Type B pancreatic cell (in vitro differentiated cells): ENCODE measurements around the gene SACM1L. TPM values are rescaled to one million over a fixed set of nuclear protein-coding genes. Genes with fewer than 3 reads are reported as not detected.
A peak's percentile ranks its signal among the peaks of the same experiment; 100 is the strongest.
"Not testable (repeated sequence)": the region's sequence is repeated elsewhere in the genome, so short reads cannot be mapped to it uniquely, and the experiment has no call there.

Experiments
- DNase-seq: peaks from one replicate; pipeline ENCODE4 v3.0.0; 2021; ENCODE audit warnings: mixed read lengths; ENCODE audit not compliant: unreplicated experiment; ENCODE audit errors: extremely low spot score
- H3K27ac Mint-ChIP-seq: 2 replicates; pipeline ENCODE4 v1.8.0; 2021; ENCODE audit warnings: mild to moderate bottlenecking, mixed read lengths
- H3K27me3 Mint-ChIP-seq: 2 replicates; pipeline ENCODE4 v1.8.0; 2021; ENCODE audit warnings: mixed read lengths
- H3K36me3 Mint-ChIP-seq: 2 replicates; pipeline ENCODE4 v1.8.0; 2021; ENCODE audit warnings: mixed read lengths
- H3K4me1 Mint-ChIP-seq: one replicate; pipeline ENCODE4 v1.8.0; 2021; ENCODE audit warnings: mixed read lengths; ENCODE audit not compliant: unreplicated experiment
- H3K4me3 Mint-ChIP-seq: 2 replicates; pipeline ENCODE4 v1.8.0; 2021; ENCODE audit warnings: mild to moderate bottlenecking, mixed read lengths
- H3K9me3 Mint-ChIP-seq: 2 replicates; pipeline ENCODE4 v1.8.0; 2021; ENCODE audit warnings: mixed read lengths
- total RNA-seq: library from RNA; stranded (reverse); gene quantifications from 2 replicates; pipeline ENCODE4 v1.2.1, GENCODE V29; 2021; ENCODE audit warnings: low replicate concordance
- TF ChIP-seq, protein P1 (sequence below): fragments of 200-600 bp; sonication (generic); conservative IDR thresholded peaks from 2 replicates; pipeline ENCODE4 v1.5.0; 2021; ENCODE audit warnings: antibody characterized with exemption, mild to moderate bottlenecking

The SACM1L gene
- total RNA-seq, 1 donor from 2014 or later: 51.6 TPM

DNA sequence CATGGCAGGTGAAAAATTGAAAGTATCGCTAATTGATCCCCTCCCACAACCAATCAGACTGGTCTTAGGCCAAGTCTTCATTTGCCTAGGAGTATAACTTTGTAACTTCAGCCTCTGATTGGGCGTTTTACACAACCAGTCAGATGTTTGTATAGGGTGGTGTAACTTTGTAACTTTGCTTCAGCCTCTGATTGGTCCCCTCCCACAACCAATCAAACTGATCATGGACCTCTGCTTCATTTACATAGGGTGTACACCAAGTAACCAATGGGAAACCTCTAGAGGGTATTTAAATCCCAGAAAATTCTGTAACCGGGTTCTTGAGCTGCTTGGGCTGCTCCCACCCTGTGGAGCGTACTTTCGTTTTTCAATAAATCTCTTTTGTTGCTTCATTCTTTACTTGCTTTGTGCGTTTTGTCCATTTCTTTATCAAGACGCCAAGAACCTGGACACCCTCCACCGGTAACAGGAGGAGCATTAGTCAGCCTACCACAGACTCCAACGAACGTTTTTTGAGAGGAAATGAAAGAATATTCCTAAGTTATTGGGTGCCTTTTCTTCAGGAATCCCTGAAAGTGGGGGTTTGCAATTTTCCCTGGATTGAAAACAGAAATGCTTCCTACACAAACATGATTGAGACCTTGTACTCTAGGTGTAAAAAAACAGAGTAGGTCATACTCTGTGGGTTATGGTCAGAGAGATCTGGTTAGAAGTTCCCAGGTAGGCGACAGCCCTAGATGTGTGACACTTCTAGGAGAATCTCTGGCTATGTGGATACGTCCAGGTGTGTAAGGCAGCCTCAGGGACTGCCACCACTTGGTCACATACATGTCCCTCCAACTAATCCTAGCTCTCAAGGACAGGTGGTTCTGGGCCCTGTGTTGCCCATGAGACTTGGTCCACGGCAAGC, 5.5 kb upstream of the SACM1L start:
- DNase-seq: no peak
- Mint-ChIP-seq H3K4me1 (peaks cover 1% of the 10 kb centered on the region), H3K27me3 (peaks cover 7% of the 10 kb centered on the region), H3K4me3 (no peak overlapping the region), H3K9me3 (no peaks in the 10 kb centered on the region), H3K27ac (no peak overlapping the region), H3K36me3 (peaks cover 7% of the 10 kb centered on the region)
- TF ChIP-seq, protein P1, sequence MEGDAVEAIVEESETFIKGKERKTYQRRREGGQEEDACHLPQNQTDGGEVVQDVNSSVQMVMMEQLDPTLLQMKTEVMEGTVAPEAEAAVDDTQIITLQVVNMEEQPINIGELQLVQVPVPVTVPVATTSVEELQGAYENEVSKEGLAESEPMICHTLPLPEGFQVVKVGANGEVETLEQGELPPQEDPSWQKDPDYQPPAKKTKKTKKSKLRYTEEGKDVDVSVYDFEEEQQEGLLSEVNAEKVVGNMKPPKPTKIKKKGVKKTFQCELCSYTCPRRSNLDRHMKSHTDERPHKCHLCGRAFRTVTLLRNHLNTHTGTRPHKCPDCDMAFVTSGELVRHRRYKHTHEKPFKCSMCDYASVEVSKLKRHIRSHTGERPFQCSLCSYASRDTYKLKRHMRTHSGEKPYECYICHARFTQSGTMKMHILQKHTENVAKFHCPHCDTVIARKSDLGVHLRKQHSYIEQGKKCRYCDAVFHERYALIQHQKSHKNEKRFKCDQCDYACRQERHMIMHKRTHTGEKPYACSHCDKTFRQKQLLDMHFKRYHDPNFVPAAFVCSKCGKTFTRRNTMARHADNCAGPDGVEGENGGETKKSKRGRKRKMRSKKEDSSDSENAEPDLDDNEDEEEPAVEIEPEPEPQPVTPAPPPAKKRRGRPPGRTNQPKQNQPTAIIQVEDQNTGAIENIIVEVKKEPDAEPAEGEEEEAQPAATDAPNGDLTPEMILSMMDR: no peak

DNA sequence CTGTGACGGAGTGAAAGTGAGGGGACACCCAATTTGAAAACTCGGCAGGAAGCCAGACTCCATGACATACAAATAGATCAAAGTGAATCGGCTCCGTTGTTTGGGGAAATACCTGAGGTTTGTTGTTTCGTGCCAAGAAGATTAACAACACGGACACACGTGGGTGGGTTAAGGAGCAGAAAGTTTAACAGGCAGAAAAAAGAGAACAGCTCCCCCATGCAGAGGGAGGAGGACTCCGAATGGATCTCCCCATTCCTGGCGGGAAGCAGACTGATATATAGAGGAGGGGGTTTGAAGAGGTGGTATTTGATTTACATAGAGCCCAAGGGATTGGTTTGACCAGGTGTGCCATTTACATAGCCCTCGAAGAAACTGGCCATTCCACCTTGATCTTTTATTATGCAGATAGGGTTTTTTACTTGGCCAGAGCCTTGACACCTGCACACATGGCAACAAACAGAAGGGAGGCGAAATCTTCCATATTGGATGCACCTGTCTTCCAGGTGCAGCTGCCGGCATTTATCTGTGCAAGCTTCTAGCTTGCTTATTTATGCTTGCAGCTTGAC, 4.8 kb upstream of the SACM1L start:
- H3K27ac Mint-ChIP-seq: no peak overlapping the region
- H3K27me3 Mint-ChIP-seq: peaks cover 12% of the 10 kb centered on the region
- H3K36me3 Mint-ChIP-seq: peaks cover 12% of the 10 kb centered on the region
- no peak for DNase-seq
- H3K4me3 Mint-ChIP-seq: no peak overlapping the region
- H3K4me1 Mint-ChIP-seq: peaks cover 7% of the 10 kb centered on the region
- TF ChIP-seq, protein P1: no peak
- no peaks in the 10 kb centered on the region for H3K9me3 Mint-ChIP-seq

DNA sequence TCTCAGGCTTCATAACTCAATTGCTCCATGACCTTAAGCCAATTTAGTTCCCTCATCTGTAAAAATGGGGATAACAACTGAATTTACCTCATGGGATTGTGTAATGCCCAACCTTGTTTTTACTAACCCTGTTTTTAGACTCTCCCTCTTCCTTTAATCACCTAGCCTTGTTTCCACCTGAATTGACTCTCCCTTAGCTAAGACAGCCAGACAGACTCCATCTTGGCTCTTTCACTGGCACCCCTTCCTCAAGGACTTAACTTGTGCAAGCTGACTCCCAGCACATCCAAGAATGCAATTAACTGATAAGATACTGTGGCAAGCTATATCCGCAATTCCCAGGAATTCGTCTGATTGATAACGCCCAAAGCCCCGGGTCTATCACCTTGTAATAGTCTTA, 3.5 kb upstream of the SACM1L start:
- H3K4me3 Mint-ChIP-seq, H3K27ac Mint-ChIP-seq, H3K36me3 Mint-ChIP-seq, DNase-seq, H3K9me3 Mint-ChIP-seq, H3K4me1 Mint-ChIP-seq: not testable (repeated sequence)
- H3K27me3 Mint-ChIP-seq: peaks cover 12% of the 10 kb centered on the region

DNA sequence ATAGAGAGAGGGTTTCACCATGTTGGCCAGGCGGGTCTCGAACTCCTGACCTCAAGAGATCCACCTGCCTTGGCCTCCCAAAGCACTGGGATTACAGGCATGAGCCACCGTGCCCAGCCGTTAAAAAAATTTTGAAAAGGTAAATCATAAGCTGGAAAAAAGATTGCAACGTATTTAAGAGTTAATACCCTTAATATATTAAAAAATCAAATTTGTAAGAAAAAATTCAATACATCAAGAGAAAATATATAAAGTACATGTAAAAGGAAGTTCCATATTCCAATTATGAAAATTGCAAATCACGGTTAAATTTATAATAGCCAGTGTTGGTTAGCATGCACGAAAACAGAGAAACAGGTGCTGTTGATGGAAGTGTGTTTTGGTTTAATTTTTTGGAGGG, 2.3 kb upstream of the SACM1L start:
- peak overlapping the region; percentile 27 for H3K4me3 Mint-ChIP-seq
- H3K9me3 Mint-ChIP-seq: no peaks in the 10 kb centered on the region

DNA sequence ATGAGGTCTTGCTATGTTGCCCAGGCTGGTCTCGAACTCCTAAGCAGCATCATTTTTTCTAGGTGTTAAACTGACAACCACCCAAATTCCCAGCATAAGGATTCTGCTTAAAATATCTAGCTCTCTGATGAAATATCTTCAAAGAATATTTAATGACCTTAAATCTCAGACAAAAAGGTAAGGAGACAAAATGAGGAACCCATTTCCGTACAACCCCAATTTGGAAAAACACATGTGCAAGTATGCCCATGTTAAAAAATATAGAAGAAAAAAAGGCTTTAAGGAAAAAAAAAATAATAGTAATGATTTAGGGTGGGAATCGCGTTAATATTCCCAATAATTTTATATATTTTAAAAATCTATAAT, 1.4 kb upstream of the SACM1L start:
- peaks cover 28% of the 10 kb centered on the region for H3K4me1 Mint-ChIP-seq
- H3K27ac Mint-ChIP-seq: peak overlapping the region; percentile 100
- H3K9me3 Mint-ChIP-seq: no peaks in the 10 kb centered on the region
- H3K4me3 Mint-ChIP-seq: peak overlapping the region; percentile 89
- H3K36me3 Mint-ChIP-seq: peaks cover 17% of the 10 kb centered on the region
- TF ChIP-seq, protein P1: no peak
- peaks cover 12% of the 10 kb centered on the region for H3K27me3 Mint-ChIP-seq
- no peak for DNase-seq

More for the DNA sequence above, 2.3 kb upstream of the SACM1L start:
- TF ChIP-seq, protein P1: no peak
- no peak overlapping the region for H3K27ac Mint-ChIP-seq
- DNase-seq: no peak
- H3K36me3 Mint-ChIP-seq: peaks cover 11% of the 10 kb centered on the region
- H3K4me1 Mint-ChIP-seq: peaks cover 21% of the 10 kb centered on the region
- H3K27me3 Mint-ChIP-seq: peaks cover 12% of the 10 kb centered on the region
